Activated CD4-positive, CD25-positive, alpha-beta regulatory T cell treated with anti-CD3 and anti-CD28 coated beads, Interleukin-2, amount 50 U/mL, for 72 hours (primary cell): Measurements from ENCODE around the gene BCAS1.
"Not testable (repeated sequence)": the region's sequence is repeated elsewhere in the genome, so short reads cannot be mapped to it uniquely, and the experiment has no call there.

ENCODE experiments used
- DNase-seq: peaks from one replicate; pipeline ENCODE4 v3.0.0; 2021

The BCAS1 gene

GRCh38 chr20:54013471-54013870, 56.9 kb downstream of the BCAS1 start:
- DNase-seq: no peak

GRCh38 chr20:54011346-54011745, 59.0 kb downstream of the BCAS1 start:
- DNase-seq: no peak

DNA sequence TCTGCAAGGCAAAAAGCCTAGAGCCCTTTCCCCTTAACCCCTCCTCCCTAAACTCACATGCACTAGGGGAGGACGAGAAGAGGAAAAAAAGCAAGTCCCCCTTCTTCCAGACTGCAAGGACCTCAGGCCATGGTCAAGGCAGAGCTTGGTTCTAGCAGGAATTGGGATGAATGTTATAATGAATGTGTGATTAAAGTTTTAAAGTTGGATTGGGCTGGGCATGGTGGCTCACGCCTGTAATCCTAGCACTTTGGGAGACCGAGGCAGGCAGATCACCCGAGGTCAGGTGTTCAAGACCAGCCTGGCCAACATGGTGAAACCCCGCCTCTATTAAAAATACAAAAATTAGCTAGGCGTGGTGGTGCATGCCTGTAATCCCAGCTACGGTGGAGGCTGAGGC, 64.2 kb downstream of the BCAS1 start:
- not testable (repeated sequence) for DNase-seq

GRCh38 chr20:54005524-54005923, 64.9 kb downstream of the BCAS1 start:
- DNase-seq: no peak

DNA sequence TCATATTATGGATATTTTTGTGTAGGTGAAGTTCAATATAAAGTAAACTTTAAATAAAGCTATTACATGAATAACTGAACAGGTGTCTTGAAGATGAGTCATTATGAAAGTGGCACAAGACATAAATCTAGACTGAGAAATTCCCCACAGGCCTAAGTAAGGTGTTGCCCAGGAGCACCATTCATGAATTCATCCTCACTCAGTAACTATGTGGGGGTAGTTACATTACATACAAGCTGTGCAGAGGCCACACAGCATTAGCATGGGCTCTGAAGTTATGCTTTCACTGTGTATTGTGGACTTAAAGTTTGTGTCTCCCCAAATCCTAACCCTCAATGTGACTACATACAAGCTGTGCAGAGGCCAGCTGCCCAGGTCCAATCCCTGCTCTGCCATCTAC, 65.9 kb downstream of the BCAS1 start:
- no peak for DNase-seq

GRCh38 chr20:54002741-54003140, 67.7 kb downstream of the BCAS1 start:
- no peak for DNase-seq

GRCh38 chr20:54002056-54002575, 68.3 kb downstream of the BCAS1 start:
- no peak for DNase-seq

- DNase-seq: no peak
These were observed 69.5 kb downstream of the BCAS1 start for GRCh38 chr20:54000914-54001313.

DNA sequence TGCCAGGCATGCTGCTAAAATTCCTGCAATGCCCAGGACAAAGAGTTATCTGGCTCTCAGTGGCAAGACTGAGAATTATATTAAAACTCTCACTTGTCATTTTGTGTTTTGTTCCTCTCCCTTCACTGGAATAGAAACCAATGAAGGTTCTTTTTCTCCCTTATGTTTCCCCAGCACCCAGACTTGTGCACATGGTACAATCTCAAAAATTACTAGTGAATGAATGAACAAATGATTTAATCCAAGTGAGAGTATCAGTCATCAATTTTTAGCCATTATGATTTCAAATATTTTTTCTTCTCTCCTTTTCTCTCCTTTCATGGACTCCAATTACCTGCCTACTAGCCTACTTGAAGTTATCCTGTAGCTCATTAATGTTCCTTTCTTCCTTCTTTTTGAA, 70.1 kb downstream of the BCAS1 start:
- no peak for DNase-seq

- no peak for DNase-seq
These were observed 71.3 kb downstream of the BCAS1 start for GRCh38 chr20:53999077-53999476.

DNA sequence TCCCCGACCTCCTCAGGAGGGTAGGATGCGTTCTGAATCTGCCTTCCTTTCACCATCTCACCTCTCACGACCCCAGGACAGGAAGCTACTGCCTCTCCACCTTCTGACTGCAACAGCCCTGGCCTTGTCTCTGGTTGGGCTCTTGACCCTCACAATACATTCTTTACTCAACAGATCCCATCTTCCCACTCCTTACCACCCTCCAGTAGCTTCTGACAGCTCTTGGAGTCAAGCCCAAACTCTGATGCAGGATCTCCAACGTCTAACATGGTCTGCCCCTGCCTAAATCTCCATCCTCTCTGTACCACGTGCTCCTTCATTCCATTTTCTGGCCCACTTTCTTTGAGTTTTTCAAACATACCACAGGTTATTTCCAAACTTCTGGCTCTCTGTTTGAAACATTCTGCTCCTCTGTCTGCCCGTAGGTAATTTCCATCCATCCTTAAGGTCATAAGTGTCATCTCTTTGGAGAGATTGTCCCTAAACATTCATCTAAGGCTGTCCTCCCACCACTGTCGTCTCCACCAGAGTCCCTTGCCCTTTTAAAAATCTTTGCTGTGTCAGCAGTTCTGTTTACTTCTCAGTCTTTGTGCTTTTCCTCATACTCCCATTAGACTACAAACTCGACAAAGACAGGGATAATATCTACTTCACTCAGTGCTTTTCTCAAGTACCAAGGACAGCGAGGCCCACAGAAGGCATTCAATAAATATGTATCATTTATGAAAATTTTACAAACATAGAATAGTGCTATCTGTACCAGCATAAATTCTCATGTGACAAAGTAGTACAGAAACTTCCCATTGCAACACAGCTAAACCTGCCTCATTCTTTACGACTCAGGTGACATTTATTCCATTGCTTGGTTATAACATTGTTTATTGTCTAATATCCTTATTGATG, 73.6 kb downstream of the BCAS1 start:
- DNase-seq: no peak

DNA sequence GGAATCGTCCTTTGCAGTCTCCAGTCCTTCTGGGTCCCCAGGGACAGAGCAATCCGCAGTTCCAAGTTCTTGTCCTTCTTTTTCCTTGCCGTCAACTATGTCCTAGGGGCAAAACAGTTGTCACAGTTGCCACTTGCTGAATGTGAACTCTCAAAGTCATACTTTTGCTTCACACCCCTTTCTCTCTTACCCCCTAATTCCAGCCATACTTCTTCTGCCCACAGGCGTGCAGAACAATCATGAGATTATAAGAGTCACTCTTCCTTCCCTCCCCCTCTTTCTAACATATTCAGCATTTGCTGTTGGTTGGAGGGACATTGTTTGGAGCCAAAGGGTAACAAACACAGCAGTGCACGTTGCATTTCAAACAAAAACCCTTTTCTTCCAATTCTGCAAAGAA, 74.4 kb downstream of the BCAS1 start:
- no peak for DNase-seq

DNA sequence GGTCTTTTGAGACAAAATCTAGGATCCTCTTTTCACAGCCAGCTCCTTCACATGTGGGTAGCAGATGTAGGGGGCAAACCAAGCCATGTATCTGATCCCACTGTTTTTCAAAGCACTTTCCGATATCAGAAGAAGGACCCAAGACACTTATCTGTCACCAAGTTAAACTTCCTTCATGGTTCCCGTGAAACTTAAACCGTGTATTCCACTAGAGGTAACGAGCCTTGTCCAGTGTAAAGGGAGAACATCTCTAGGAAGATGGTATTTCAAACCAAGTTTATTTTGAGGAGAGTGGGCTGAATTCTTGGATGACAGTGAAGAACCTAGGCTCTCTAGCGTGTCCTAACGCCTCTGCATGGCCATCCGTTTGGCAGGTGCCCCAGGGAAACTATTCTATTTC, 76.3 kb downstream of the BCAS1 start:
- no peak for DNase-seq

GRCh38 chr20:53993310-53993709, 77.1 kb downstream of the BCAS1 start:
- no peak for DNase-seq

- no peak for DNase-seq
These were observed 79.5 kb downstream of the BCAS1 start for GRCh38 chr20:53990768-53991450.

- DNase-seq: no peak
These were observed 80.4 kb downstream of the BCAS1 start for GRCh38 chr20:53990003-53990402.

GRCh38 chr20:53989401-53989800, 81.0 kb downstream of the BCAS1 start:
- DNase-seq: no peak

GRCh38 chr20:53986037-53986650, 84.2 kb downstream of the BCAS1 start:
- no peak for DNase-seq

GRCh38 chr20:53985150-53985518, 85.3 kb downstream of the BCAS1 start:
- DNase-seq: no peak

- no peak for DNase-seq
These were observed 85.8 kb downstream of the BCAS1 start for GRCh38 chr20:53984356-53985149.

DNA sequence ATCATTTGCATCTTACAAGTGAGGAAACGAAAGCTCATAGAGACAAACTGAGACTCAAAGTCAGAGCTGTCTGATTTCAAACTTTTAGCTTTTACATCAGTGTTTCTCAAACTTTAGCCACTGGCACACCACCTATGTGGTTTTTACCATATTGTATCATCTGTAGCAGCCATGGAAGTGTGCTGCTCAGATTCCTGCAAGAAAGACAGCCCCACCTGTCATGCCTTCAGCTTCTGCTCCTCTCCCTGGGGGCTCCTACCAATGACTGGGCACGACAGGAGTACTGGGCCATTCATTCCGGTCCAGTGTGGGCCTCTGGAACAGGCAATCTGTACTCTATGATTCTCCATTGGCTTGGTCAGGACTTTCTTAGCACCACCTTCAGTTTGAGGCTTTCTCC, 87.0 kb downstream of the BCAS1 start:
- no peak for DNase-seq

DNA sequence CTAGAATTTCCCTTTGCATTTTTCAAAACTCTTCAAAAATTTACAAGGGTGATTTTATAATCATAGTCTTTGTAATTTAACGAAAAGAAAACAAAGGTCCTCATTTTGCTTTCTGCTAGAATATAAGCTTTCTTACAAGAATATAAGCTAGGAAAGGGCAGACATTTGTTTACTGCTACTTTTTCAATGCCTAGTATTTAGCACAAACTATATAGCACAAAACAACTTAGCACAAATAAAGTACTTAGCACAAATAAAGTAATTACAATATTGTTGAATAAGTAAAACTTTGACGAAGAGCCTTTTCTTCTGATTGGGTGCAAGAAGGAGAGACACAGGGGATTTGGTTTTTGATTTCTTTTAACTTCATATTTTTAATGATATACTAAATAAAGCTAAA, 87.8 kb downstream of the BCAS1 start:
- no peak for DNase-seq
